ENCODE data around the gene KRTAP5-1. TPM values are rescaled to one million over a fixed set of nuclear protein-coding genes. Genes with fewer than 3 reads are reported as not detected.

Gene KRTAP5-1
- total RNA-seq, 2 experiments from 2014 or later = not detected

DNA sequence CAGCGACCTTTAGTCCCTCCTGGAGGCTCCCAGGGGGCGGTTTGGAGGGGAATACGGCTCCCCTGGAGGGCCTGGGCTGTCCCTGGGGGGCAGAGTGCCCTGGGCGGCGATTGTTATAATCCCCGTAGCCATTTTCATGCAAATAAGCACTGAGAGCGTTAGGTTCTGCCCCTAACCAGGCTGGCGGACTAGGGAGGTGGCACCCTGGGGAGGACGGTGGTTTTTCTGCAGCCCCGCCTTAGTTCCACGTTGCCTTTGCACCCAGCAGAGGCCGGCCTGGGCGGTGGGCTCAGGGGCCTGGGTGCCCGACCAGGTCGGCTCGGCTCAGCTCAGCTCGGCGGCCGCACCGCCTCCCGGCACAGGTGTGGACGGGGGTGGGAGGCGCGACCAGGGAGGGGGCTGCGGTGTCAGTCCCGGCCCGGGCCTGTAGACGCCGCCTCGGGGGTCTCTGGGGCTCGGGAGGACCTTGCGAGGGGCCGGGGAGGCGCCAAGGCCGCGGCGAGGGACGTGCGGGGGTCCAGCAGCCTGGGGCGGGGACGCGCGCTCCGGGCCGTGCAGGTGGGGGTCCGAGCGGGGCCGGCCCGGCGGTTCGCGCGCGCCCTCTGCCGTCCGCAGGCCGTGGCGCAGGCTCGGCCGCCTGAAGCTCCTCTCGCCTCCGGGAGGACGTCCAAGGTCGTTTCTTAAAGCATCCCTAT lies 10.7 kb downstream of the KRTAP5-1 start:
- Mint-ChIP-seq H3K27me3 (peaks cover 27% of the 10 kb centered on the region), H3K9me3 (ENCODE audit: low read depth) (no peaks in the 10 kb centered on the region), H3K27ac (no peak overlapping the region), H3K4me3 (no peak overlapping the region), H3K36me3 (no peaks in the 10 kb centered on the region), H3K4me1 (peaks cover 4% of the 10 kb centered on the region)
- ATAC-seq (peak; percentile 57), DNase-seq (peak; percentile 61)
- CTCF ChIA-PET = interaction anchor here (0.6 to 4.6 kb wide), 49 partner anchors 10 to 727 kb away, joined by 3 to 64 read pairs (median 4); partner anchors contain the start of genes BRSK2, KRTAP5-2, KRTAP5-5 and TOLLIP

DNA sequence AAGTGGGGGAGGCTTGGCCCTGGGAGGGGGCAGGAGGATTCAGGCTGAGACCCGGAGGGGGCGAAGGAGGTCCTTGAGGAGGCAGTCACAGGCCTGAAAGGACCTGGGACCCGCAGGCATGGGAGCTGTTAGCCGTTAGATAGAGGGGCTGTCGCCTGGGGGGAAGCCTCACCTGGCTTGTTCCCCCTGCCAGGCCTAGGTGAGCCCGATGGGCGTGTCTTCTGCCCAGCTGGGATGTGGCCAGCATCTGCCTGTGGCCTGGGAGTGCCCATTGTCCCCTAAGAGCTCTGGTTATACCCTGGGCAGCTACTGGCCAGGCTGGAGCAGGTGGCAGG lies 11.2 kb downstream of the KRTAP5-1 start:
- Mint-ChIP-seq H3K27me3 (peaks cover 27% of the 10 kb centered on the region), H3K9me3 (ENCODE audit: low read depth) (no peaks in the 10 kb centered on the region), H3K4me1 (peaks cover 4% of the 10 kb centered on the region), H3K4me3 (no peak overlapping the region), H3K27ac (no peak overlapping the region), H3K36me3 (no peaks in the 10 kb centered on the region)
- ATAC-seq (no peak), DNase-seq (no peak)
- CTCF ChIA-PET = interaction anchor here (0.6 to 4.6 kb wide), 16 partner anchors 9 to 726 kb away, joined by 3 to 64 read pairs (median 7); no protein-coding TSS in a partner anchor

DNA sequence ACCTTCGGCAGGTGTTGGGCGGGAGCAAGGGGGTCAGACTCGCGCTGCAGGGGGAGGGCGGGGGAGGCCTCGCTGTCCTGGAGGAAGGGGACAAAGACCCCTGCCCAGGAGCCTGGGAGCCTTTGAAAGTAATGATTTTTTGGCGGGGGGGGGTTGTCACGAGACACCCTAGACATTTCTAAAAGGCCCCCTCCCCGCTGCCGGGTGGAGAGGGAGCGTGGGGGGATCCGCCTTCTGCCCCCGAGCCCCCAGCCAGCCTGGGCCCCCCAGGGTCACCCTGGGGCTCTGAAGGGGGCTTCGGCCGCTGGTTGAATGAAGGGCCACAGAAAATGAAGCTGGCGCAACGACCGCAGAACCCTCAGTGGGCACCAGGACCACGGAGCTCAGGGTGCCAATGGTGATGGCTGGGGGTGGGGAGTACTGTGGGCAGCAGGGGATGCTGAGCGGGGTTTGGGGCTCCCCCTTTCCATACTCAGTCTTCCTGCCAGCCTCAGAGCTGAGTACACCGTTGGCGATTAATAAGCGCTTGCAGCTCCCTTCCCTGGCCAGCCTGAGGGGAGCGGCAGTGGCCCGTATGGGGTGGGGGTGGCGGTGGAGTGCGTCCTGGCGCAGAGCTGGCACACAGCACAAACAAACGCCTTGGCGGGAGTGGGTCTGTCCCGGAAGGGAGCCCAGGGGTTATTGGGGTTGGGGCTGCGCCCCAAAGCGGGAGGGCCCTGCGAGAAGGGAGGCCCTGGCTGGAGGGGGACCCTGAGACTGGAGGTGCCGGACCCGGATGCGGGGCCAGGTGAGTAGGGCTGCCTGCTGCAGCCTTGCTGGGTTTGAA lies 11.8 kb downstream of the KRTAP5-1 start:
- no peaks in the 10 kb centered on the region for H3K9me3 Mint-ChIP-seq (ENCODE audit: low read depth)
- no peak overlapping the region for H3K27ac Mint-ChIP-seq
- CTCF ChIA-PET = interaction anchor here (0.6 to 4.6 kb wide), 13 partner anchors 9 to 726 kb away, joined by 3 to 64 read pairs (median 11); no protein-coding TSS in a partner anchor
- DNase-seq (no peak), ATAC-seq (no peak)
- no peaks in the 10 kb centered on the region for H3K36me3 Mint-ChIP-seq
- peaks cover 6% of the 10 kb centered on the region for H3K4me1 Mint-ChIP-seq
- peaks cover 27% of the 10 kb centered on the region for H3K27me3 Mint-ChIP-seq
- no peak overlapping the region for H3K4me3 Mint-ChIP-seq

- Mint-ChIP-seq H3K9me3 (ENCODE audit: low read depth) (no peaks in the 10 kb centered on the region), H3K27ac (no peak within 1 kb of the TSS), H3K36me3 (no peaks in the 10 kb centered on the region), H3K4me1 (peaks cover 8% of the 10 kb centered on the region), H3K27me3 (peaks cover 27% of the 10 kb centered on the region), H3K4me3 (no peak within 1 kb of the TSS)
- CTCF ChIA-PET = interaction anchor here (1.1 to 3.0 kb wide), 4 partner anchors 22 to 80 kb away, joined by 3 to 64 read pairs (median 4); no protein-coding TSS in a partner anchor
- DNase-seq (peak; percentile 91), ATAC-seq (peak; percentile 82)
These were observed 12.6 kb downstream of the KRTAP5-1 start, which contains the start of gene DUSP8 for GRCh38 chr11:1572197-1573076. Gene DUSP8, minus strand, starts transcription at chr11:1572271. Its CDS starts 6,445 bp downstream, at chr11:1565826.

DNA sequence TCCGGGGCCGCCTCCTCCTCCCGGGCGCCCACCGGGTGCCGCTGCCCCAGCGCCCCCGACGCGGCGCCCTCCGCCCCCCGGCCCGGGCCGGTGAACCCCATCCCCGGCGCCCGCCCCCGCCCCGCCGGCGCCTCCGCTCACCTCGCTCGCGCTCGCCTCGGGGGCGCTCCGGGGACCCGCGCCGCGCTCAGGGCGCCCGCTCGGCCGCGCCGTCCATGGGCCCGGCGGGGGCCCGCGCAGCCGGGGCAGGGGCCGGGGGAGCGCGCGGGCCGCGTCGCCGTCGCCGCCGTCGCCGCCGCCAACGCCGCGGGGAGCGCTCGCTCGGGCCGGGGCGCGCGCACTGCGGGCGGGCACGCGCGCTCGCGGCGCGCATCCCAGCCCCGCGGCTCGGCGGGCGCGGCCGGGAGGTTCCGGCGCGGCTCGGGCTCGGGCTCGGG lies 13.3 kb downstream of the KRTAP5-1 start:
- Mint-ChIP-seq H3K4me1 (peaks cover 8% of the 10 kb centered on the region), H3K4me3 (no peak overlapping the region), H3K9me3 (ENCODE audit: low read depth) (no peaks in the 10 kb centered on the region), H3K36me3 (no peaks in the 10 kb centered on the region), H3K27me3 (peaks cover 27% of the 10 kb centered on the region), H3K27ac (no peak overlapping the region)
- CTCF ChIA-PET = interaction anchor here (1.3 kb wide), 1 partner anchor 25 kb away, joined by 3 read pairs; no protein-coding TSS in a partner anchor
- DNase-seq (no peak), ATAC-seq (peak; percentile 21)

GRCh38 chr11:1570896-1571759 lies 14.0 kb downstream of the KRTAP5-1 start:
- Mint-ChIP-seq H3K4me3 (no peak overlapping the region), H3K36me3 (no peaks in the 10 kb centered on the region), H3K27ac (no peak overlapping the region), H3K4me1 (peaks cover 8% of the 10 kb centered on the region), H3K27me3 (peaks cover 27% of the 10 kb centered on the region), H3K9me3 (ENCODE audit: low read depth) (no peaks in the 10 kb centered on the region)
- ATAC-seq (no peak), DNase-seq (no peak)
- CTCF ChIA-PET = interaction anchor here (1.2 to 1.3 kb wide), 2 partner anchors 23 to 24 kb away, joined by 3 read pairs; no protein-coding TSS in a partner anchor

DNA sequence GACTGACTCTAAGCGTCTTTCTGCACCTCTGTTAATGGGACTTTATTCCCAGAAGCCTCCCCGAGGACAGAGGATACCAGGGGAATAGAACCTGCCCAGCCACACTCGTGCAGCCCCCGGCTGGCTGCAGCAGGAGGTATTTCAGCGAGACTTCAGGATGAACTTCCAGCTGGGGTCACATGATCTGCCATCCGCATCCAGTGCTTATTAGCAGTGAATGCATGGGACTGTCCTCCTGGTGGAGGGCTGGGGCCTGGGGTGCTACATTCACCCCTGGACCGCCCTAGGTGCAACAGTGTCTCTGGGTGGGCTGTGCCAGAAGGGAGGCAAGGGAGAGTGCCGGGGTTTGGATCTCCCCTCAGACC lies 14.6 kb downstream of the KRTAP5-1 start:
- ATAC-seq = no peak
- CTCF ChIA-PET = interaction anchor here (1.2 kb wide), 2 partner anchors 22 to 24 kb away, joined by 3 to 6 read pairs; no protein-coding TSS in a partner anchor
- H3K36me3 Mint-ChIP-seq = no peaks in the 10 kb centered on the region
- H3K27me3 Mint-ChIP-seq = peaks cover 24% of the 10 kb centered on the region
- H3K27ac Mint-ChIP-seq = no peak overlapping the region
- DNase-seq = no peak
- H3K4me3 Mint-ChIP-seq = no peak overlapping the region
- H3K4me1 Mint-ChIP-seq = peaks cover 8% of the 10 kb centered on the region
- no peaks in the 10 kb centered on the region for H3K9me3 Mint-ChIP-seq (ENCODE audit: low read depth)

DNA sequence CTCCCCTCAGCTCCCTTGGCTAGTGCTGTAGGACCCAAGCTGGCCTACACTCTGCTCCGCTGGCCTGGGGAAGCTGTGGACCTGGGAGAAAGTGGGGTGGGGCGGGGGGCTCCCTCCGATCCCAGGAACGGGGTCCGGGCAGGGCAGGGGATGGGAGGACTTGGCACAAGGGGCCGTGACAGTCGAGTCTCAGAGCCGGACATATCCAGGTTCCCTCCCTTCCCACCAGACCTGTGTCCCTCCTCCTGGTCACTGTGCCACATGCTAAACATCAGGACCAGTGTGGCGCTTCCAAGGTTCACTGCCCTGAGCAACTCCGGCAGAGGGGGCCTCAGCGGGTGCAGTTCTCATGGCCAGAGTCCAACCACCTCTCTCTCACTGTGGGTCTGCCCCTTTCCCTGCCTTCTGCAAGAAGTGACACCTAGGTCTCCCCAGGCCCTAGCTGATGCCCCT lies 15.1 kb downstream of the KRTAP5-1 start:
- Mint-ChIP-seq H3K36me3 (no peaks in the 10 kb centered on the region), H3K27me3 (peaks cover 20% of the 10 kb centered on the region), H3K4me3 (no peak overlapping the region), H3K4me1 (peaks cover 7% of the 10 kb centered on the region), H3K27ac (no peak overlapping the region), H3K9me3 (ENCODE audit: low read depth) (no peaks in the 10 kb centered on the region)
- DNase-seq (no peak), ATAC-seq (no peak)
- CTCF ChIA-PET = interaction anchor here (1.2 kb wide), 2 partner anchors 22 to 23 kb away, joined by 3 to 6 read pairs; no protein-coding TSS in a partner anchor

GRCh38 chr11:1569251-1569780 lies 15.8 kb downstream of the KRTAP5-1 start:
- H3K4me3 Mint-ChIP-seq = no peak overlapping the region
- H3K27ac Mint-ChIP-seq = no peak overlapping the region
- CTCF ChIA-PET = interaction anchor here (1.2 kb wide), 1 partner anchor 22 kb away, joined by 6 read pairs; no protein-coding TSS in a partner anchor
- no peaks in the 10 kb centered on the region for H3K9me3 Mint-ChIP-seq (ENCODE audit: low read depth)
- DNase-seq = no peak
- no peaks in the 10 kb centered on the region for H3K36me3 Mint-ChIP-seq
- H3K27me3 Mint-ChIP-seq = peaks cover 16% of the 10 kb centered on the region
- ATAC-seq = no peak
- peaks cover 3% of the 10 kb centered on the region for H3K4me1 Mint-ChIP-seq

GRCh38 chr11:1568441-1568911 lies 16.6 kb downstream of the KRTAP5-1 start:
- CTCF ChIA-PET = interaction anchor here (0.8 to 1.3 kb wide), 2 partner anchors 22 to 108 kb away, joined by 3 to 6 read pairs; no protein-coding TSS in a partner anchor
- H3K4me1 Mint-ChIP-seq = peaks cover 3% of the 10 kb centered on the region
- no peaks in the 10 kb centered on the region for H3K36me3 Mint-ChIP-seq
- H3K4me3 Mint-ChIP-seq = no peak overlapping the region
- no peaks in the 10 kb centered on the region for H3K9me3 Mint-ChIP-seq (ENCODE audit: low read depth)
- ATAC-seq (no peak), DNase-seq (no peak)
- no peak overlapping the region for H3K27ac Mint-ChIP-seq
- H3K27me3 Mint-ChIP-seq = peaks cover 12% of the 10 kb centered on the region

- no peak for DNase-seq
- Mint-ChIP-seq H3K27ac (no peak overlapping the region), H3K27me3 (peaks cover 9% of the 10 kb centered on the region), H3K36me3 (no peaks in the 10 kb centered on the region), H3K4me3 (no peak overlapping the region), H3K9me3 (ENCODE audit: low read depth) (no peaks in the 10 kb centered on the region), H3K4me1 (peaks cover 3% of the 10 kb centered on the region)
- ATAC-seq = no peak
- CTCF ChIA-PET = interaction anchor here (0.8 to 1.3 kb wide), 2 partner anchors 21 to 109 kb away, joined by 3 to 6 read pairs; no protein-coding TSS in a partner anchor
These were observed 17.4 kb downstream of the KRTAP5-1 start for GRCh38 chr11:1567721-1568100.

Data from activated CD8-positive, alpha-beta memory T cell treated with anti-CD3 and anti-CD28 coated beads, Interleukin-2, amount 10 ng/mL, durations not matched to agents 7 days and 5 days (primary cell).